K562 (cell line): Measurements from ENCODE around the gene KLF2. TPM values are rescaled to one million over a fixed set of nuclear protein-coding genes. Genes with fewer than 3 reads are reported as not detected.
A peak's percentile ranks its signal among the peaks of the same experiment; 100 is the strongest.

Source experiments
- ATAC-seq: fragments of 200-7000 bp; cut with Tn5 transposase; 3 replicates; pipeline ENCODE4 v1.9.1; 2020; ENCODE audit warnings: moderate library complexity
- Bru-seq: library from RNA; stranded (reverse); fragments of 400-500 nt; gene quantifications from one replicate; lab custom pipeline; 2021; lab: Mats Ljungman, UMichigan
- BruChase-seq, 2 experiments: library from RNA; stranded (reverse); fragments of 400-500 nt; gene quantifications; one replicate each; lab custom pipeline; 2021; lab: Mats Ljungman, UMichigan
- BruUV-seq: library from RNA; stranded (reverse); fragments of 400-500 nt; replicated peaks from 2 replicates; lab custom pipeline; 2021; lab: Mats Ljungman, UMichigan
- CTCF ChIA-PET: fragments of 300-600 bp; formaldehyde crosslinking; extraction: SDS; loops from one replicate; lab custom pipeline; 2021; ENCODE audit warnings: low intra/inter-chr PET ratio; lab: Yijun Ruan, JAX
- POLR2A ChIA-PET: fragments of 300-600, 350-650 bp; sonication (Branson Sonifier 250); formaldehyde crosslinking; extraction: SDS; loops from one replicate; lab custom pipeline; 2021; ENCODE audit warnings: antibody characterized with exemption, inconsistent platforms; lab: Yijun Ruan, JAX
- DNase-seq, 4 experiments: peaks; one replicate each; pipeline versions ENCODE4 v3.0.0 to v3.0.0-alpha.2; 2011 to 2018; ENCODE audit warnings: low spot score in 3 of 4, mixed read lengths in 3 of 4; ENCODE audit errors: extremely low read depth in 1 of 4
- FAIRE-seq: peaks from 2 replicates; lab custom pipeline; 2011; peaks lifted over from hg19 to GRCh38; lab: Jason Lieb, UNC
- H2AFZ ChIP-seq: 2 replicates; pipeline ENCODE4 v1.6.0; 2011; ENCODE audit warnings: low read depth, low read length, control low read depth, inconsistent platforms
- H3K27ac ChIP-seq: fragments of 200-600 bp; 3 replicates; pipeline ENCODE4 v1.8.0; 2011; ENCODE audit warnings: low read depth, mild to moderate bottlenecking, control low read depth, inconsistent platforms, low read length, moderate library complexity, mixed read lengths; ENCODE audit errors: extremely low read depth
- H3K27me3 ChIP-seq, 2 experiments: fragments of 300-600 bp in 1 of 2; 2 replicates in 1 of 2; 3 replicates in 1 of 2; pipeline versions ENCODE4 v1.6.0 to v1.8.0; 2011; ENCODE audit warnings: inconsistent platforms in 2 of 2, low read length in 2 of 2, mild to moderate bottlenecking in 1 of 2, mixed read lengths in 1 of 2, moderate library complexity in 1 of 2; ENCODE audit not compliant: control insufficient read depth in 2 of 2, insufficient read depth in 2 of 2
- H3K36me3 ChIP-seq: fragments of 300-600 bp; 3 replicates; pipeline ENCODE4 v1.8.0; 2011; ENCODE audit warnings: mild to moderate bottlenecking, low read length, inconsistent platforms; ENCODE audit not compliant: control insufficient read depth, insufficient read depth
- H3K4me1 ChIP-seq, 2 experiments: fragments of 200-600 bp in 1 of 2; replicated peaks in 1 of 2; 2 replicates in 1 of 2; 3 replicates in 1 of 2; pipeline versions ENCODE4 v1.5.1 to v1.8.0; 2011; ENCODE audit warnings: inconsistent platforms in 2 of 2, low read length in 2 of 2, mild to moderate bottlenecking in 1 of 2, mixed read lengths in 1 of 2, moderate library complexity in 1 of 2; ENCODE audit not compliant: control insufficient read depth in 2 of 2, insufficient read depth in 2 of 2
- H3K4me2 ChIP-seq: 2 replicates; pipeline ENCODE4 v1.6.1; 2011; ENCODE audit warnings: low read length, control low read depth, inconsistent platforms, mixed read lengths; ENCODE audit not compliant: insufficient read depth
- H3K4me3 ChIP-seq: fragments of 200-600 bp; sonication (generic), shearing (Covaris generic); 2 replicates; pipeline ENCODE4 v1.5.1; 2016; ENCODE audit warnings: control low read depth, inconsistent platforms
- H3K79me2 ChIP-seq: fragments of 200-600 bp; 3 replicates; pipeline ENCODE4 v1.8.0; 2011; ENCODE audit warnings: low read length, inconsistent platforms; ENCODE audit not compliant: control insufficient read depth, insufficient read depth
- H3K9ac ChIP-seq, 2 experiments: 2 replicates each; pipeline versions ENCODE4 v1.6.0 to v1.6.1; 2011; ENCODE audit warnings: low read depth in 2 of 2, low read length in 2 of 2, control low read depth in 1 of 2, inconsistent platforms in 1 of 2, mild to moderate bottlenecking in 1 of 2, mixed read lengths in 1 of 2; ENCODE audit not compliant: insufficient read depth in 1 of 2
- H3K9me1 ChIP-seq: one replicate; pipeline ENCODE4 v1.6.0; 2011; ENCODE audit warnings: inconsistent platforms, mild to moderate bottlenecking, low read length, moderate library complexity; ENCODE audit not compliant: control insufficient read depth, insufficient read depth
- H3K9me3 ChIP-seq: replicated peaks from 2 replicates; pipeline ENCODE4 v1.5.1; 2011; ENCODE audit warnings: low read depth, low read length, inconsistent platforms; ENCODE audit not compliant: control insufficient read depth, insufficient read depth
- H4K20me1 ChIP-seq: replicated peaks from 2 replicates; pipeline ENCODE4 v1.6.1; 2011; ENCODE audit warnings: low read length, inconsistent platforms, mixed read lengths; ENCODE audit not compliant: control insufficient read depth, insufficient read depth
- SMAD3 ChIP-seq: fragments of 450-650 bp; formaldehyde crosslinking; conservative IDR thresholded peaks from 2 replicates; pipeline ENCODE4 v1.4.0; 2020; ENCODE audit warnings: mild to moderate bottlenecking
- ZFX ChIP-seq: sonication (generic); formaldehyde crosslinking; IDR thresholded peaks from 2 replicates; pipeline ENCODE4 v1.8.0; 2022; ENCODE audit warnings: mild to moderate bottlenecking, missing genetic modification reagents, moderate library complexity
- WGBS: fragments of 100-300 bp; shearing (Covaris generic); methylation state at CpG from one replicate; pipeline ENCODE4 v1.1.6; 2016; ENCODE audit warnings: low coverage, mixed read lengths; ENCODE audit not compliant: insufficient coverage; ENCODE audit errors: missing lambda C conversion rate; 5-methylcytosine and 5-hydroxymethylcytosine counted together
- in situ Hi-C: fragments of 300-500 bp; cut with MboI; formaldehyde crosslinking; loops from 4 replicates; pipeline ENCODE4 v1.15.0; 2018; ENCODE audit warnings: inconsistent platforms, mixed read lengths
- intact Hi-C: fragments of 100-400 bp; cut with micrococcal nuclease; formaldehyde crosslinking; loops from 2 replicates; pipeline ENCODE4 v1.14.2; 2022
- long read RNA-seq, 3 experiments: library from polyadenylated mRNA in 2 of 3; library from RNA in 1 of 3; unstranded in 2 of 3; stranded (forward) in 1 of 3; transcript quantifications; one replicate each; pipeline ENCODE4 v2.0.0, GENCODE V29; 2019 to 2022
- polyA minus RNA-seq, 3 experiments: library from RNA; depleted of rRNA, polyadenylated mRNA; stranded (reverse); fragments of >200 nt; gene quantifications; 2 replicates each; pipeline ENCODE4 v1.2.3, GENCODE V29; 2011
- polyA plus RNA-seq, 8 experiments: library from polyadenylated mRNA; depleted of rRNA in 4 of 8; stranded (reverse) in 5 of 8; unstranded in 3 of 8; fragments of >200 nt; fragmentation: Nextera tagmentation in 2 of 8; fragmentation: Illumina TruSeq in 1 of 8; extraction: Ambion mirVana in 2 of 8; extraction: Trizol in 1 of 8; gene quantifications; 2 replicates each; pipeline versions ENCODE4 v1.2.1 to v1.2.3, GENCODE V29; 2011 to 2014; ENCODE audit warnings: inconsistent platforms in 1 of 8, missing spikeins in 1 of 8
- total RNA-seq, 7 experiments: library from RNA; depleted of rRNA in 6 of 7; stranded (reverse); fragments of >200 nt in 6 of 7; fragmentation: Illumina TruSeq in 2 of 7; extraction: Trizol in 2 of 7; gene quantifications; 2 replicates each; pipeline versions ENCODE4 v1.2.1 to v1.2.3, GENCODE V29; 2011 to 2021; ENCODE audit warnings: low replicate concordance in 1 of 7
- TF ChIP-seq, protein P1 (sequence below): fragments of 250-450 bp; sonication (Bioruptor Pico); IDR thresholded peaks from 2 replicates; pipeline ENCODE4 v1.4.0; 2020; ENCODE audit warnings: borderline replicate concordance
- TF ChIP-seq, protein P2 (sequence below): fragments of 250-450 bp; sonication (Bioruptor Pico); IDR thresholded peaks from 2 replicates; pipeline ENCODE4 v1.8.0; 2022; ENCODE audit warnings: moderate library complexity, mild to moderate bottlenecking, inconsistent platforms
- TF ChIP-seq, protein P3 (sequence below): fragments of 250-450 bp; sonication (Bioruptor Pico); IDR thresholded peaks from 2 replicates; pipeline ENCODE4 v1.8.0; 2022; ENCODE audit warnings: inconsistent platforms
- TF ChIP-seq, protein P4 (sequence below): fragments of 450-650 bp; IDR thresholded peaks from 2 replicates; pipeline ENCODE4 v1.6.1; 2018; ENCODE audit warnings: mild to moderate bottlenecking, low read depth; ENCODE audit not compliant: partially characterized antibody

KLF2 gene
- not detected in 2 replicates for total RNA-seq (2011; cell fraction: chromatin; rRNA removed; ENCODE audit: low replicate concordance)
- total RNA-seq (2011; cell fraction: nucleolus; rRNA removed) = 0.17 and 0.26 TPM in 2 replicates
- not detected in 2 replicates for total RNA-seq (2011; cell fraction: nucleoplasm; rRNA removed)
- total RNA-seq (2014; rRNA removed) (0.20 TPM in 1 of 2 replicates, not detected in the other), total RNA-seq (2014; rRNA removed; fragmentation: Illumina TruSeq; extraction: Trizol) (0.07 TPM in 1 of 2 replicates, not detected in the other), total RNA-seq (2015; rRNA removed; fragmentation: Illumina TruSeq; extraction: Trizol) (not detected in 2 replicates), total RNA-seq (2021) (0.71 and 1.3 TPM in 2 replicates), polyA plus RNA-seq (2011; rRNA removed) (not detected in 2 replicates), polyA plus RNA-seq (2014; fragmentation: Illumina TruSeq; extraction: Trizol) (not detected in 2 replicates), polyA plus RNA-seq (2014; fragmentation: Nextera tagmentation; extraction: Ambion mirVana) (not detected), polyA plus RNA-seq (2014; rRNA removed) (0.19 TPM in 1 of 2 replicates, not detected in the other), polyA minus RNA-seq (2011; rRNA and poly(A)+ RNA removed) (not detected in 2 replicates), Bru-seq, nascent RNA (percentile 41 among the genes with signal in this experiment), BruChase-seq, experiment 1, labeled RNA remaining after a 2-hour chase (percentile 24 among the genes with signal in this experiment), BruChase-seq, experiment 2, labeled RNA remaining after a 6-hour chase (percentile 17 among the genes with signal in this experiment)
- polyA plus RNA-seq (2011; cell fraction: cytosol; rRNA removed) = 0.04 and 0.22 TPM in 2 replicates
- 0.17 and 0.40 TPM in 2 replicates for polyA plus RNA-seq (2011; cell fraction: nucleus; rRNA removed)
- polyA plus RNA-seq (2012) = 0.22 and 1.9 TPM in 2 replicates
- not detected in 2 replicates for polyA minus RNA-seq (2011; cell fraction: cytosol; rRNA and poly(A)+ RNA removed)
- not detected in 2 replicates for polyA minus RNA-seq (2011; cell fraction: nucleus; rRNA and poly(A)+ RNA removed)
- long read RNA-seq, experiment 1, partial matches to known transcripts = 1 of 2 reads
- long read RNA-seq, experiment 1, other reads (novel, unspliced or antisense) = 1 of 2 reads
- long read RNA-seq, experiment 2 = 0 reads
- long read RNA-seq, experiment 3 = 0 reads

DNA sequence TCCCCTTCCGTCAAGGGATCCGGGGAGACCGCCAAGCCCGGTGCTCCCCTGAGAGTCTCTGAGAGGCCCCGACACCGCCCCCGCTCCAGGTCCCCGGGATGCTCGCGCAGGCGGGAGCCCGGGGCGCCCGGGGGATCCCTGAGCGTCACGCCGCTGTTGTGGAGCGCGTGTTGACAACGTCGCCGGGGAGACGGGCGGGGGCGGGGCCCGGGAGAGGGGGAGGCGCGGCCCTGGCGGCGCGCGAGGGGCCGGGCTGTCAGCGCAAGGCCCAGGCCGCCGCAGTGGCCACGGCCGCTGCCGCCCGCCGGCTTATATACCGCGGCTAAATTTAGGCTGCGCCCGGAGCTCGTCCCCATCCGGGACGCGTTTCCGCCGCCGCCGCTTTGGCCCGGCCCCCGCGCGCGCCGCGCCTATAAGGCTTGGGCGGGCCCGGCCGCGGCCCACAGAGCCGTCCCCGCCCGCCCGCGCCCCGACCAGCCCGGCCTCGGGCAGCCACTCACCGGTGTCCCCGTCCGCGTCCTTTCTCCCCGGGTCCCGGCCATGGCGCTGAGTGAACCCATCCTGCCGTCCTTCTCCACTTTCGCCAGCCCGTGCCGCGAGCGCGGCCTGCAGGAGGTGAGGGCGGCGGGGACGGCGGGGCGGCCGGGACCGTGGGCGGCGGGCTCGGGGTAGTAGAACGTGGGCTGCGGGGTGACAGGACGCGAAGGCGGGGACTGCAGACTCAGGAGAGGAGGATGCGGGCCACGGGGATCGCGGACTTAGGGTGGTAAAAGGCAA is at the start of gene KLF2:
Gene KLF2, plus strand, starts transcription at position 443 of the 777 bp plus-strand sequence. Its CDS starts 98 bp downstream, at position 541.
- no peaks in the 10 kb centered on the region for H3K9me1 ChIP-seq
- peak within 1 kb of the TSS; percentile 52 for H3K4me3 ChIP-seq
- no peaks in the 10 kb centered on the region for H3K79me2 ChIP-seq
- H2AFZ ChIP-seq = peak within 1 kb of the TSS; percentile 85
- CTCF ChIA-PET = no interaction called here
- in situ Hi-C loops (no loop called here), intact Hi-C loops (loop anchor here (5.0 kb wide), 1 partner anchor 77 kb away; no protein-coding TSS in a partner anchor)
- BruUV-seq = no TSS peak
- H3K36me3 ChIP-seq = no peaks in the 10 kb centered on the region
- peak; percentile 83 to 93 (median 90) for DNase-seq
- WGBS = 4% methylated on average over 9 of the region's 105 CpGs
- ATAC-seq = peak; percentile 93
- H3K4me2 ChIP-seq = peak within 1 kb of the TSS; percentile 68
- H4K20me1 ChIP-seq = 0 out of 2 replicates have a peak, but pooled peaks cover 4% of the 10 kb centered on the region
- peaks cover 13 to 53% of the 10 kb centered on the region in 2 experiments; a peak in 3 of 5 replicates for H3K27me3 ChIP-seq
- H3K4me1 ChIP-seq = peaks cover 0 to 26% of the 10 kb centered on the region in 2 experiments; a peak in 3 of 5 replicates
- POLR2A ChIA-PET = interaction anchor here (1.0 kb wide), 2 partner anchors 14 to 16 kb away, joined by 3 to 4 read pairs; no protein-coding TSS in a partner anchor
- H3K27ac ChIP-seq = no peak within 1 kb of the TSS
- FAIRE-seq = no peak
- H3K9me3 ChIP-seq = no peaks in the 10 kb centered on the region
- peak within 1 kb of the TSS; percentile 49 to 86; a peak in 3 of 4 replicates for H3K9ac ChIP-seq
- TF ChIP-seq, protein P1, sequence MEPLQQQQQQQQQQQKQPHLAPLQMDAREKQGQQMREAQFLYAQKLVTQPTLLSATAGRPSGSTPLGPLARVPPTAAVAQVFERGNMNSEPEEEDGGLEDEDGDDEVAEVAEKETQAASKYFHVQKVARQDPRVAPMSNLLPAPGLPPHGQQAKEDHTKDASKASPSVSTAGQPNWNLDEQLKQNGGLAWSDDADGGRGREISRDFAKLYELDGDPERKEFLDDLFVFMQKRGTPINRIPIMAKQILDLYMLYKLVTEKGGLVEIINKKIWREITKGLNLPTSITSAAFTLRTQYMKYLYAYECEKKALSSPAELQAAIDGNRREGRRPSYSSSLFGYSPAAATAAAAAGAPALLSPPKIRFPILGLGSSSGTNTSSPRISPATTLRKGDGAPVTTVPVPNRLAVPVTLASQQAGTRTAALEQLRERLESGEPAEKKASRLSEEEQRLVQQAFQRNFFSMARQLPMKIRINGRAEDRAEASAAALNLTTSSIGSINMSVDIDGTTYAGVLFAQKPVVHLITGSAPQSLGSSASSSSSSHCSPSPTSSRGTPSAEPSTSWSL (CRISPR knock-in tag) = no peak
- TF ChIP-seq, protein P2, sequence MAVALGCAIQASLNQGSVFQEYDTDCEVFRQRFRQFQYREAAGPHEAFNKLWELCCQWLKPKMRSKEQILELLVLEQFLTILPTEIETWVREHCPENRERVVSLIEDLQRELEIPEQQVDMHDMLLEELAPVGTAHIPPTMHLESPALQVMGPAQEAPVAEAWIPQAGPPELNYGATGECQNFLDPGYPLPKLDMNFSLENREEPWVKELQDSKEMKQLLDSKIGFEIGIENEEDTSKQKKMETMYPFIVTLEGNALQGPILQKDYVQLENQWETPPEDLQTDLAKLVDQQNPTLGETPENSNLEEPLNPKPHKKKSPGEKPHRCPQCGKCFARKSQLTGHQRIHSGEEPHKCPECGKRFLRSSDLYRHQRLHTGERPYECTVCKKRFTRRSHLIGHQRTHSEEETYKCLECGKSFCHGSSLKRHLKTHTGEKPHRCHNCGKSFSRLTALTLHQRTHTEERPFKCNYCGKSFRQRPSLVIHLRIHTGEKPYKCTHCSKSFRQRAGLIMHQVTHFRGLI = no peak
- TF ChIP-seq ZFX (CRISPR knock-in tag) (peak; percentile 83), SMAD3 (CRISPR knock-in tag) (no peak)
- TF ChIP-seq, protein P3, sequence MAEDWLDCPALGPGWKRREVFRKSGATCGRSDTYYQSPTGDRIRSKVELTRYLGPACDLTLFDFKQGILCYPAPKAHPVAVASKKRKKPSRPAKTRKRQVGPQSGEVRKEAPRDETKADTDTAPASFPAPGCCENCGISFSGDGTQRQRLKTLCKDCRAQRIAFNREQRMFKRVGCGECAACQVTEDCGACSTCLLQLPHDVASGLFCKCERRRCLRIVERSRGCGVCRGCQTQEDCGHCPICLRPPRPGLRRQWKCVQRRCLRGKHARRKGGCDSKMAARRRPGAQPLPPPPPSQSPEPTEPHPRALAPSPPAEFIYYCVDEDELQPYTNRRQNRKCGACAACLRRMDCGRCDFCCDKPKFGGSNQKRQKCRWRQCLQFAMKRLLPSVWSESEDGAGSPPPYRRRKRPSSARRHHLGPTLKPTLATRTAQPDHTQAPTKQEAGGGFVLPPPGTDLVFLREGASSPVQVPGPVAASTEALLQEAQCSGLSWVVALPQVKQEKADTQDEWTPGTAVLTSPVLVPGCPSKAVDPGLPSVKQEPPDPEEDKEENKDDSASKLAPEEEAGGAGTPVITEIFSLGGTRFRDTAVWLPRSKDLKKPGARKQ = no peak
- TF ChIP-seq, protein P4, sequence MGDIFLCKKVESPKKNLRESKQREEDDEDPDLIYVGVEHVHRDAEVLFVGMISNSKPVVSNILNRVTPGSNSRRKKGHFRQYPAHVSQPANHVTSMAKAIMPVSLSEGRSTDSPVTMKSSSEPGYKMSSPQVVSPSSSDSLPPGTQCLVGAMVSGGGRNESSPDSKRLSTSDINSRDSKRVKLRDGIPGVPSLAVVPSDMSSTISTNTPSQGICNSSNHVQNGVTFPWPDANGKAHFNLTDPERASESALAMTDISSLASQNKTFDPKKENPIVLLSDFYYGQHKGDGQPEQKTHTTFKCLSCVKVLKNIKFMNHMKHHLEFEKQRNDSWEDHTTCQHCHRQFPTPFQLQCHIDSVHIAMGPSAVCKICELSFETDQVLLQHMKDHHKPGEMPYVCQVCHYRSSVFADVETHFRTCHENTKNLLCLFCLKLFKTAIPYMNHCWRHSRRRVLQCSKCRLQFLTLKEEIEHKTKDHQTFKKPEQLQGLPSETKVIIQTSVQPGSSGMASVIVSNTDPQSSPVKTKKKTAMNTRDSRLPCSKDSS = no peak
